RCC 7860 (cell line): ENCODE results near the gene DTNB.
A peak's percentile ranks its signal among the peaks of the same experiment; 100 is the strongest.

Source experiments
- DNase-seq: peaks from one replicate; pipeline ENCODE4 v3.0.0-alpha.2; 2015; ENCODE audit warnings: low spot score
- FAIRE-seq: peaks from 2 replicates; lab custom pipeline; 2012; peaks lifted over from hg19 to GRCh38; lab: Jason Lieb, UNC

Gene DTNB

DNA sequence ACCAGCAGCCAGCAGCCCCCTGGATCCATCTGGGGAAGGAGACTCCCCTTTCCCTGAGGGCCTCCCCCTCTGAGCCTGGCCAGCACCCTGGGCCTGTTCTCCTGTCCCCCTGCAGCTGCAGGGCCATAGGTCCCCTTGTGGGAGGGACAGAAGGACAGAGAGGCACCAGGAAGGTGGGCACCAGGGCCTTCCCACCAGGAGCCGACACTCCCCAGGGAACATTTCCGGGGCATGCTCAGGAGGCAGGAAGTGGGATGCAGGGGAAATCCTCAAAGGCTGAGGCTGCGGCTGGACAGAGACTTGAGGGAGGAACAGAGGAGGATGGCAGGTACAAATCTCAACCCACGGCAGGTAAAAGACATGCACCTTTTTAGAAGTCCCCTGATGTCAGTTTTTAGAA, 317.3 kb downstream of the DTNB start:
- DNase-seq (no peak), FAIRE-seq (no peak)

DNA sequence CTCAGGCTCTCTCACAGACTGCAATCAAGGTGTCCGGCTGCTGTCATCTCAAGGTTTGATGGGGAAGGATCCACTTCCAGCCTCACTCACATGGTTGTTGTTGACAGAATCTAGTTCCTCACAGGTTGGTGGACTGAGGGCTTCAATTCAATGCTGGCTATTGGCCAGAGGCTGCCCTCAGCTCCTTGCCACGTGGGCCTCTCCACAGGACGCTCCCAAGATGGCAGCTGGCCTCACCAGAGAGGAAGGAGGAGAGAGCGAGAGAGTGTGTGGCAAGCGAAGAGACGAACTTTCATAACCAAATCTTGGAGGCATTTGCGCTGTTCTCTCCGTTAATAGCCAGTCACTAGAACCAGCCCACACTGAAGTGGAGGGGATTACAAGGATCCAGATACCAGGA, 318.1 kb downstream of the DTNB start:
- DNase-seq (no peak), FAIRE-seq (no peak)

DNA sequence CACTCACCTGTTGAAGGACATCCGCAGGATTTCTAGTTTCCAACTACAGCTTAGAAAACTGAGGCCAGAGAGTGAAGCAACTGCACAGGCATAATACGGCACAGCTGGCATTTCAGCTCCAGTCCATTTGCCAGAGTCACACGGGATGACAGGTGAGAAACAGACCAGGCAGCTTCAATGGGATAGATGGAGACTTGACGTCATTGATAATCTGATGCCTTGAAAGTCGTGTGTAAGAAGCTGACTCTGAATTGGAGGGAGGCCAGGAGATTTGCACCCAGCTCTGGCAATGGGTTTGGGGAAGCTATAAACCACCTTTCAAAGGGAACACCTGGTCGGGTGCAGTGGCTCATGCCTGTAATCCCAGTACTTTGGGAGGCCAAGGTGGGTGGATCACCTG, 319.3 kb downstream of the DTNB start:
- DNase-seq (no peak), FAIRE-seq (no peak)

DNA sequence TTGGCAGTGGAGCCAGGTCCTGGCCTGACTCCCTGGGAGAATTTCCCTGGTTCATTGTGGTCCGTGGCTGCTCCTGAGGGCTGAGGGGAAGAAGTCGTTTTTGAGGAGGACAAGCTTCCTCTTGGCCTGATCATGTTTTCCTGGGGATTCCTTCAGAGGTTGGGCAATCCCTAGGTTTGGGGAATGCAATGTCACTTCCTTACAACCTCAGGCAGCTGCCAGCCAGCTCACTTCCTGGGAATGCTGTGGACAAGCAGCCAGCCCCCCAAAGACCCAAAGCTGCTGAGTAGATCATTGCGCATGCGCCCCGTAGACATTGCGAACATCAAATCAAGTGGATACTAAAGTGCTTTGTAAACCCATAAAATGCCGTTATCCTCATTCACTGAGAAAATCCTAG, 324.0 kb downstream of the DTNB start:
- FAIRE-seq: no peak
- DNase-seq: no peak

DNA sequence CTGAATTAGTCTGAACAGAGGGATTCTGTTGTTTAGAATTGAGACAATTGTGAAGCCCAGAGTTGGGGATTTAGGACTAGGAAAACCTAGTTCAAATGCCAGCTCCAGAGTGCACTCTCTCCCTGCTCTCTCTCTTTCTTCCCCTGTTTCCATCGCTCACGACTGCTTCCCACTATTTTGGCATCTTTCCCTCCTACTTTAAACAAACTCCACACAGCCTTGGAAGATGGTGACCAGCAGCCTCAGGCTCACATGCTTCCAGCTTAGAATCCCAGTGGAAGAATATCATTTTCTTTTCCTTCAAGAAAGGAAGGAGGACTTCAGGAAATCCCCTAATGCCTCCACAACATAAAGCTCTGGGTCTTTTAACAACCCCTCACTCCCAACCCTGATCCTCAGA, 325.5 kb downstream of the DTNB start:
- FAIRE-seq (no peak), DNase-seq (no peak)

DNA sequence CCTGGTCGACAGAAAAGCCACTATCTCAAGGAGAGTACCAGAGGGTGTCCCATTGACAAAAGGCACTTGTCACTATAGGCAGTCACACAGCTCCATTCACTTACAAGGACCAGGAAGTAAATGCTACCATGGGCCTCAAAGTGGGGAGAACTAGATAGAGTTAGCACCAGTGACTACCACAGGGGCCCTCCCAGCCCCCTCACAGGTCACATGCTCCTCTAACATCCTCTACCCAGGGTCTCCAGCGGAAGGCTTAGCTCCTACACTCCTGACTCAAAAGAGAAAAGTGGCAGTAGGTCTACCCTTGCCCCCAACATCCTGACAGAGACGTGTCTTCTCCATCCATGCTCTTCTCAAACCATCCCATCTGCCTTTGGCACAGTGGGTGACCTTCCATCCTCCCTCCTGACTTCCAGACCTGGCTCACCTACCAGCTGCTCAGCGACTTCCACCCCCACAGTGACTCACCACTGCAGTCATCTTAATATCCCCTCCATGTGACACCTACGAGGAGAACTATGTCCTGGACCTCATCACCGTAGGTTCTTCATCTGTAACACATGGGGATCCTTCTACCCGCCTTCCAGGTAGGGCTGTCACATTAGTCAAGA, 326.1 kb downstream of the DTNB start:
- DNase-seq: peak; percentile 35
- FAIRE-seq: no peak

DNA sequence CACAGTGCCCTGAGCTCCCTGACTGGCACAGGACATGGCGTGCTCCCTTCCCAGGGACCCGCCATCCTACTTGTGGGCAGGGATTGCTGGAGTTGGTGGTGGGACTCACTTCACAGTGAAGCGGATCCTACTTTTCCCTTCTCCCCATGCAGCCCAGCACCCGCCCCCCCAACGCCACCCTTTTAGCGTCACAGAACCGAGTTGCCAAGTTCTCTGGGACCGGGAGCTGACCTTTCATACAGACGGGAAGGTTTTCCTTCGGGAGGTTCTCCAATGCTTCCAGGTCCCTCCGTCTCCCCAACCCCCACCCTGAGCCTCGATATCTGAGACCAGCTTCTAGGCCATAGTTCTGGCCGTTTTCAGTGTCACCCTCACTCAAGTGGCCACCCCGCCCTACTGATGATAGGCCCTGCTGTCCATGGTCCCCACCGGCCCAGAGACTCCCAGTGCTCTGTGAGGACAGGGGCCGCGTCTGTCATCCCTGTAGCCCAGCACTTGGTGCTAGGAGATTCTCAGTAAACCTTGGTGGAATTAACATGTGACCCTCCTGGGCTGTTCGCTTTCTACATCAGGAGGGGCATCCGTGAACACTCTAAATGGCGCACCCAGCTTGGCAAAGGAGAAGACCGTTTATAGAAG, 330.1 kb downstream of the DTNB start:
- no peak for FAIRE-seq
- DNase-seq: no peak

DNA sequence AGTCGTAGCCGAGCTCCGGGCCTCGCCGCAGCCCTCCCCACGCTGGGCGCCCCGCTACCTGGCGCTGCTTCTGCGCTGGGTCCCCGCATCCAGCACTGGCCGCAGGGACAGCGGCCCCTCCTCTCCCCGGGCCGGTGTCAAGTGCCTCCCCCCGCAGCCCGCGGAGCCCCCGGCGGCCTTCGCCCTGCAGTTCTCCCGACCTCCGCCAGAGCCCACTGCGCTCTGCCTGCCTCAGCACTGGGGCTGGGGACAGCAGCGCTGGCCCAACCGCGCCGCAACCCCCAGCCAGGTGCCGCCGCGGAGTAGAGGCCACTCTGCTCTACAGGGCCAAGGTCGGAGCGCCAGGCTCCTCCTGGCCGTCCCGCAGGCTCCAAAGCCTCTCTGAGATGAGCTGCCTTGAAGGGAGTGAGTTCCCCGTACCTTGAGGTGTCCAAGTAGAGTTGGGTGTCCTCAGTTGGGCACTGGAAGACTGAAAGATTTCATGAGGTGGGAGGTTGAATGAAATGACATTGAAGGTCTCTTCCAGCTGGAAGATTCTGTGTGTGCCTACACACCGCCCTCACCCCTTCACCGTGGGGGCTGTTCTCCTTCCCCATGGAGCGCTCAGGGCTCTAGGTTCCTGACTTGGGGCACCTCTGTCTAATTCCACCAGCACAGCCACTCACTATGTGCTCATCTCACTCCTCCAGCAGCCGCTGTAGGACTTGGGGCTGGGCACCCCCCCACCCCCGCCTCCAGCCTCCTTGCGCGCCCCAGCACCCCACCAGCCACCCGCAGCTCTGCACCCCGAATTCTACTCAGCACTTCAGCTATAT, 330.8 kb downstream of the DTNB start:
- DNase-seq (peak; percentile 60), FAIRE-seq (no peak)

DNA sequence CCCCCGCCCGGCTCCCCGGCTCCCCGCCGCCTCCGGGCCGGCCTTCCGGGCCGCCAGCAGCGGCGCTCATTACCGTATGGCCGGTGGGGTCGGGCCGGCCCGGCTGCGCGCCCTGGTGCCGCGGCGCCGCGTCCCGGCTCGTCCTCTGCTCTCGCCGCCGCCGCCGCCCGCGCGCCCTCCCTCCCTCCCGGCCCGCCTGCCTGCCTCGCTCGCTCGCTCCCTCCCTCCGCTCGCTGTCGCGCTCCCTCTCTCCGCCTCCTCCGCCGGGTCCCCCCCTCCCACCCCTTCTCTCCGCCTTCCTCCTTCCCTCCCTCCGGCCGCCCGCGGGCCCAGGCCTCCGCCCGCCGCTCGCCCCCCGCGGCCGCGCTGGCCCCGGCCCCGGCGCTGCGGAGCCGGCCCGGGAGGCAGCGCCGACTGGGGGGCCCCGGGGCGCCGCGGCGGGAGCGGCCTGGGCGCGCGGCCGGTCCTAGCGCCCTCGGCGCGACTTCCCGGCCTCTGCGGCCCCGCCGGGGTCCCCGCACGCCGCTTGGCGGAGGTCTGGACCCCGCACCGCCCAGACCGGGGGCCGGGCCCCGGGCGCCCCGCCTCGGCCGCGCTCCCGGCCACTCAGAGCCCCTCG, 331.5 kb downstream of the DTNB start, which contains the start of gene DNMT3A:
Gene DNMT3A, minus strand, starts transcription at position 173 of the 619 bp plus-strand sequence. CDS start 27,941 bp downstream, outside the sequence.
- DNase-seq: no peak
- no peak for FAIRE-seq

DNA sequence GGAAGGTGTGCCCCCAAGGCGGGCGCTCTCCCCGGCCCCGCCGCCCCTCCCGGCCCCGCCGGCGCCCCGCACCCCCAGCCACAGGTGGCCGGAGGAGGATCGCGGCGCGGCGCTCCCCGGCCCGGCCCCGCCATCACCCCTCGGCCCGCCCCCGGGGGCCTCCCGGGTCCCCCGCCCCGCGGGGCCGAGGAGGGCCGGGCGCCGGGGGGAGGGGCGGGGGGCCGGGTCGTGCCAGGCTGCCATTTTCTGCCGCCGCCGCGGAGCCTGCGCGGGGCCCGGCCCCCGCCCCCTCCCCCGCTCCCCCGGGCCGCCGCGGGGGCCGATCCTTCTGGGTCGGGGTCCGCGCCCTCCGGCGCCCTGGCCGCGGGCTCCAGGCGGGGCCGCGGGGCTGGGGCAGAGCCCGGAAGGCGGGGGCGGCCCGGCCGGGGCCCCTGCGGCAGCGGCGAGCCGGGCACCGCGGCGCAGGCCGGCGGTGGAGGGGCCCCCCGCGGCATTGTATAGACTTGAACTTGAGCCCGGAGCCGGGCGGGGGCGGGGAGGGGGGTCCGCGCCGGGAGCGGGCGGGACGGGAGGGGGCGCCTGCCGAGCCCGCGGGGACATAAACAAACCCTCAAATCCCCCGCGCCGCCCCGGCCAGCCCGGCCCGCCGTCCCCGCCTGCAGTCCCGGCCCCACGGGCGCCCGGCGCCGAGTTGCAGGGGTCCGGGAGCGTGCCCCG, 332.2 kb downstream of the DTNB start:
- DNase-seq (no peak), FAIRE-seq (no peak)

DNA sequence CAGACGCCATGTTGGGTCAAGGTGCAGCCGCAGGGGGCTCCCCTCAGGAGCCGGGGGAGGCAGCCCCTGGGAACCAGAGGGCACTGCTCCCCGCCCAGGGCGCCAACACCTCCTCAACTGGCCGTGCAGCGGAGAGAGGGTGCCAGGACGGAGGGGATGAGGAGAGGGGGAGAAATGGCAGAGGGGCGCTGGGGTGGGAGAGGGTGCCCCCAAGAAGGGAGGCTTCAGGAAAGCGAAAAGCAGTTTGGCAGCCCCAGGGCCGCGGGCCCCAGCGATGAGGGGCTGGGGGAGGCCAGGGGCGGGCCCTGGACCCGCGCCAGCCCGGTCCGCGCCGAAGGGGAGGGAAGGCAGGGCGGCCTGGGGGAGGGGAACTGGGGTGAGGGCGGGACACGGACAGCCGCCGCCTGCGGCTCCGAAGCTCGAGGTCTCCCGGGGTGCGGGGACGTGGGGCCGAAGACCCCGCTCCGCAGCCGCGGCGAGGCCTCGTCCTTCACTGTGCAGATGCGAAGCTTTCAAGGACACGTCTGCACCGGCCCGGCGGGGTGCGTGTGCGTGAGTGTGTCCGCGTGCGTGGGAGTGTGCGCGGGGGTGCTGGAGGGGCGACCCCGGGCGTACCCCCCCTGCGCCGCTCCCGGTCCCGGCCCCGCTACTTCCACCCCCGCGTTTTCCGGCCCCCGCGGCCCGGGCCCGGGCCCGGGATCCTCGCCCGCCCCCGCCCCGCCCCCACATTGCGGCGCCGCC, 333.0 kb downstream of the DTNB start:
- DNase-seq (no peak), FAIRE-seq (no peak)

DNA sequence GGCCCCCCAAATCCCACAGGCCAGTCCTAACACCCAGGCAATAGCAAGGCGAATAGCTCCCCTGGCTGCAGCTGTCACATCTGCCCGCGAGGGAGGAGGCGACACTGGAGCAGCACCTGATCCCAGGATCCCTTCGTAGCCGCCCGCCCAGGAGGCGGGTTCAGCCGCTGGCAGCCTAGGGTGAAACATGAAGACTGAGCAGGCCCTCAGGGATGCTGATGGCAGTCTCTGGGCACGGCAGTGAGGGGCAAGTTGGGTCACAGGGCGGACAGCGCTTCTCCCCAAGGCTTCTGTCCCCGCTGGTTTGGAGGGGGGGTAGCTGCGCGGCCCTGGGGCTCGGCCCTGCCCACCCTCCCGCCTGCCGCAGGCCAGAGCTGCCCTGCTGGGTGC, 333.6 kb downstream of the DTNB start:
- FAIRE-seq (no peak), DNase-seq (no peak)

DNA sequence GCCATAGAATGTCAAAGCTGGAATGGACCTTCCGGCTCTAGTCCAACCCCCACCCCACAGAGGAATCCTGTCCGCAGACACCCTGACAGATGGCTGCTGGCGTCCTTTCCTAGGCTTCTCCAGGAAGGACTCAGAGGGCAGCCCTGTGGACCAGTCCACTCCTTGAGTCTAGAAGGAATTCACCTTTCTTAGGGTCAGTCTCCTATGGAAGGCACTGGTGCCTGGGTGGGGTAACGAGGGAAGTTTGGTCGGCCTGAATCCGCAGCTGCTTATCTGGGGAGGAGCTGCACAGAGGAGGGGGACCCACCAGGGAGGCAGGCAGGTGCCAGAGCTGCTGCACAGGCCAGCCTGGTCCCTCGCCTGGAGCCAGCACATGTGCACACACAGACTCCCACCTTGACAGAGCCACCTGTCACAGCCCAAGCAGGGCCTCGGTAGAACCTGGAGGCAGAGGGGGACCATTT, 334.1 kb downstream of the DTNB start:
- FAIRE-seq (no peak), DNase-seq (no peak)

DNA sequence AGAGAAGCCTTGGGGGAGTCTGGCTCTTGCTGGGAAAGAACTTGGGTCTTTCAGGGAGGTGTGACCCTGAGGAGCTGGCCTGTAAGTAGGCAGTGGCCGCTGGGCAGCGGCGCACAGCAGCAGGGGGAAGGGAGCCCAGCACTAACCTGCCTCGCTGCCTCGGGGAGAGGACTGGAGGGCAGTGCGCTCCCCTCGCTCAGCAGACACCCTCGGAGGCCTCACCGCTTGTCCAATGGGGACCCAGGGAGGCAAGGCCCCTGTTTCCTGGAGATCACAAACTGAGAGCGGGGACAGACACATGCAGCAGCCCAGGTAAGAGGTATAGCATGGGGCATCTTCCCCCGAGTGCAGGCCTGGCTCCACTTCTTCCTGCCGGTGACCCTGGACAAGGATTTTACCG, 335.0 kb downstream of the DTNB start:
- FAIRE-seq (no peak), DNase-seq (no peak)

DNA sequence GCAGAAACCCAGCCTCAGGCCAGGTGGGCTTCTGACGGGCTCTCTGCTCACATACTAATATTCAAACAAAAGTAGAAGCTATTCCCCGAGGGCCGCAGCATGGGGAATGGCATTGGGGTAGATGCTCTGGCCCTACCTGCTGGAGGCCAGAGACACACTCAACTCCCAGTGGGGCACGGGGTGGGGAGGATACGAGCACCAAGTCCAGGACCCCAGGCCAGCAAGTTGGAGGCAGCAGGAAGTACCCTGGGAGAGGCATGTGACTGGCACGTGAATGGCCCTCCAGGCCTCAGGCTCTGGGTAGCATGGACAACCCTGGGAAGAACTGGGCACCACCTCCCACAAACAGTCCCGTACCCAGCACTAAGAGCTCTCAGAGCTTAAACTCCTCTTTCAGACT, 335.5 kb downstream of the DTNB start:
- FAIRE-seq: no peak

DNA sequence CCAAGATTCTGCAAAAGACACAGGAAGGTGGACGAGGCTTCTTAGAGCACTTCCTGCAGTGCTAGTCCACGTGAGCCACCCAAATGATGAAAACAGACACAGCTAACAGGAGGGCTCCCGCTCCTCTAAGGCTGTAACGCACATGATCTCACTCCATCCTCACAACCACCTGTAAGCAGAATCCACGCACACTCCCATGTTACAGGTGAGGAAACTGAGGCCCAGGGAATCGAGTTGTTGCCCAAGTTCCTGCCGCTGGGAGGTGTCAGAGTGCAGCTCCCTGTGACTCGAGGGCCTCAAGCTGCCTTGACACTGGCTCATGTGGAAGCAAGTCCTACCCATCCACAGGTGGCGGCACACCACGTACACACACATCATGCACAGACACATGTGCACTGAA, 336.1 kb downstream of the DTNB start:
- DNase-seq: no peak
- FAIRE-seq: no peak

More for the DNA sequence above, 335.5 kb downstream of the DTNB start:
- no peak for DNase-seq

DNA sequence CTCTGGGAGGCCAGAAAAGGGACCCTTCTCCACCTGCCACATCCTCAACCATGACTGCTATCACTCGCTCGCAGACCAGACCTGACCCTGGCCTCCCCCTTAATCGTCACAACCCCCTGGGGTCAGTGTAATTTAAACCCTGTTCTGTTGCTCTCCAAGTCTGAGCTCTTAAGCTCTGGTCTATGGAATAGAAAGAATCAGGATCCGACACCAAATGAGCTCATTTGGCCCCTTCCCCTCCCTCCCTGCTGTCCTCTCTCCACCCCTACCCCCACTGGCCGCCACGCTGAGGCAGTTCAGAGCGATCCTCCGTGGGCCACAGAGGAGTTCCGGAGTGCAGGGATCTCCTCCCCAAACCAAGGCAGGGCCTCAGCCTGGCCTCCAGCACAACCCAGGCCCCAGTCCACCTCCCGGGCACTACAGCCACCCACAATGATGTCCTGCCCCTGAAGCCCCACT, 337.0 kb downstream of the DTNB start:
- FAIRE-seq (no peak), DNase-seq (no peak)

DNA sequence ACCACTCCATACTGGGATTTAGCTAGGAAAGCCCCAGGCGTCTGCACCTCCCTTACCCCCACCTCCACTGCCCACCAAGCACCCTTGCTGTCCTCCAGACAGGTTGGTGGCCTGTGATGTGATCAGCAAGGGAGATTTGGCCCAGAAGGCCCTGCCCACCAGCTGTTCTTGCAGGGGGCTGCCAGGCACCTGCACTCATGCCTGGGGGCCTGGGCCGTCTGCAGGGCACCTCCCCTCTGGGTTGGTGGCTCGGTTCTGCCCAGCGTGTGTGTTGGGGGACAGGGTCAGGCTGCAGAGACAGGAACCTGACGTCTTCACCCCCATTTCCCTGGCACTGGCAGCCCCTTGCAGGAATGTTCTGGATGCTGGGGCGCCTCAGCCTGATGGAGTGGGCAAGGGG, 337.4 kb downstream of the DTNB start:
- FAIRE-seq (no peak), DNase-seq (no peak)

DNA sequence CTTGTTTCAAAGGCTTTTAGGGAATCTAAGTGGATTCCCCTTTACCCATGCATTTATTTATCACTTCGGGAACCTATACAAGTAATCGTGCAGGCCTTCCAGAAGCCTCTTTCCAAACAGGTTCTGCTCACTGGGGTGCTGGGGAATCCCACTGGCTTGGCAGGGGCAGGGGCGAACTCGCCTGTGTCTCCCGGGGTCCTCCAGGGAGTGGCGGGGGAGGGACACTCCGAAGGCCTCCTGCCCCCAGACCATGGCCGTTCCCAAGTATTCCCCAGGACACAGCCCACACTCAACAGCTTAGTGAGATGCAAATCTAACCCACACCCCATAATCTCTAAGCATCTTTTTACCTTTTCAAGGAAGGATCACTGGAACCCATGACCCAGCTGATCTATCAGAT, 338.2 kb downstream of the DTNB start:
- FAIRE-seq (no peak), DNase-seq (no peak)

DNA sequence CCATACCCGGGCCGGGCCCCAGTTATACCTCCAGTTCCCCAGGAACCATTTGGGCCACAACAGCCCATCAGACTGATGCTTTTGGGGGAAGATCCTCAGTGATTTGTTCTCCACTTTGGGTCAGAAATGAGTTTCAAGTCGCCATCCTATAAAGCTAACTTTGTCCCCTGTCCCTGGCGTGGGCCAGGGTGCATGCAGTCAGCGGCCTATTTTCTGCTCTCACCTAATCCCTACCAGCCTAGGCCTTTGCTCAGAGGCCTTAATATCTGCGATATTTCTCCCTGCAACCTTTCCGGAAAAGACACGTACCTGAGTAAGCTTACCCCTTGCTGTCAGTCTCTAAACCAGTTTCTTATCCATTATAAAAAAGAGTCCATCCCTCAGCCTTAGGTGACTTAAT, 338.9 kb downstream of the DTNB start:
- no peak for DNase-seq
- no peak for FAIRE-seq
